COLO668 (cell line): ENCODE results near the gene SEMA5B.

Experiments used
- DNase-seq: peaks from one replicate; lab custom pipeline; 2025; ENCODE audit not compliant: unreplicated experiment; lab: John Stamatoyannopoulos, UW

Gene SEMA5B

GRCh38 chr3:122975924-122976293 lies 51.7 kb downstream of the SEMA5B start:
- no peak for DNase-seq

- DNase-seq = no peak
Measured at GRCh38 chr3:122975163-122975923, 52.2 kb downstream of the SEMA5B start.

- no peak for DNase-seq
Measured at GRCh38 chr3:122974764-122975162, 52.8 kb downstream of the SEMA5B start.

GRCh38 chr3:122973893-122974615 lies 53.5 kb downstream of the SEMA5B start:
- no peak for DNase-seq

- no peak for DNase-seq
Measured at GRCh38 chr3:122972141-122972540, 55.4 kb downstream of the SEMA5B start.

GRCh38 chr3:122969585-122970469 lies 57.7 kb downstream of the SEMA5B start:
- no peak for DNase-seq

GRCh38 chr3:122967765-122968164 lies 59.8 kb downstream of the SEMA5B start:
- DNase-seq = no peak

GRCh38 chr3:122967356-122967755 lies 60.2 kb downstream of the SEMA5B start:
- no peak for DNase-seq

- no peak for DNase-seq
Measured at GRCh38 chr3:122966045-122966444, 61.5 kb downstream of the SEMA5B start.

- DNase-seq = no peak
Measured at GRCh38 chr3:122964811-122965210, 62.8 kb downstream of the SEMA5B start.

- no peak for DNase-seq
Measured at GRCh38 chr3:122962149-122962548, 65.4 kb downstream of the SEMA5B start.

- no peak for DNase-seq
Measured at GRCh38 chr3:122961146-122961545, 66.4 kb downstream of the SEMA5B start.

- DNase-seq = no peak
Measured at GRCh38 chr3:122960652-122961051, 66.9 kb downstream of the SEMA5B start.

GRCh38 chr3:122959339-122959738 lies 68.2 kb downstream of the SEMA5B start:
- no peak for DNase-seq

GRCh38 chr3:122957707-122958689 lies 69.6 kb downstream of the SEMA5B start:
- no peak for DNase-seq

GRCh38 chr3:122956693-122957455 lies 70.7 kb downstream of the SEMA5B start:
- no peak for DNase-seq

- no peak for DNase-seq
Measured at GRCh38 chr3:122955916-122956692, 71.5 kb downstream of the SEMA5B start.

GRCh38 chr3:122952520-122952919 lies 75.0 kb downstream of the SEMA5B start:
- no peak for DNase-seq

GRCh38 chr3:122948408-122948807 lies 79.2 kb downstream of the SEMA5B start:
- no peak for DNase-seq
